ENCODE results near the gene RAD51B. TPM values are rescaled to one million over a fixed set of nuclear protein-coding genes. Genes with fewer than 3 reads are reported as not detected.

The RAD51B gene
- polyA plus RNA-seq, 1 donor (not counting 4 experiments of a cell fraction or from before 2014, with no cell fraction given) = 13.3 TPM

- no peak overlapping the region for H3K9ac ChIP-seq (ENCODE audit: control insufficient read depth, extremely low read depth, insufficient read depth, low read length)
- no peaks in the 10 kb centered on the region for H3K9me1 ChIP-seq (ENCODE audit: control insufficient read depth, extremely low read depth, insufficient read depth, low read length)
- H3K79me2 ChIP-seq (ENCODE audit: control insufficient read depth, insufficient read depth, low read length) = no peaks in the 10 kb centered on the region
- dilution Hi-C loops (cut with MboI; ENCODE audit: extremely low pct_ligation_motif_present, low sequenced_read_pairs) = no loop called here
- DNase-seq (ENCODE audit: low read depth, low spot score) (no peak), FAIRE-seq (no peak)
- H3K4me1 ChIP-seq (ENCODE audit: control insufficient read depth, extremely low read depth, insufficient read depth, low read length) = no peaks in the 10 kb centered on the region
- H3K36me3 ChIP-seq (ENCODE audit: control insufficient read depth in 2 of 2, extremely low read depth in 1 of 2, insufficient read depth in 2 of 2, low read length in 2 of 2) = no peaks in the 10 kb centered on the region
- H3K4me2 ChIP-seq (ENCODE audit: control insufficient read depth, extremely low read depth, insufficient read depth, low read depth, low read length) = no peak overlapping the region
- H3K27ac ChIP-seq (ENCODE audit: control insufficient read depth, insufficient read depth, low read length) = no peak overlapping the region
- TF ChIP-seq CTCF (optimal IDR thresholded peaks at IDR 0.05 in 1 of 3, IDR thresholded peaks at IDR 0.05 in 1 of 3, conservative IDR thresholded peaks at IDR 0.05 in 1 of 3; ENCODE audit: extremely low read depth in 1 of 3, insufficient read depth in 2 of 3, low read length in 3 of 3) (no peak), EZH2 (IDR thresholded peaks at IDR 0.05; ENCODE audit: low read length) (no peak)
- H3K27me3 ChIP-seq (ENCODE audit: control insufficient read depth, extremely low read depth, insufficient read depth, low read length) = no peaks in the 10 kb centered on the region
- H4K20me1 ChIP-seq (ENCODE audit: control insufficient read depth, extremely low read depth, insufficient read depth, low read length) = no peaks in the 10 kb centered on the region
- no peak overlapping the region for H2AFZ ChIP-seq (ENCODE audit: control insufficient read depth, low read length)
- no peaks in the 10 kb centered on the region for H3K9me3 ChIP-seq (ENCODE audit: control insufficient read depth, low read depth, low read length)
- no peak overlapping the region for H3K4me3 ChIP-seq (ENCODE audit: control insufficient read depth in 2 of 3, extremely low read depth in 1 of 3, insufficient read depth in 2 of 3, low read depth in 1 of 3, low read length in 3 of 3)
These were observed 347.3 kb downstream of the RAD51B start for GRCh38 chr14:68166731-68167382.

GRCh38 chr14:68167383-68168087, 348.0 kb downstream of the RAD51B start:
- Histone ChIP-seq H3K4me2 (ENCODE audit: control insufficient read depth, extremely low read depth, insufficient read depth, low read depth, low read length) (no peak overlapping the region), H3K9me3 (ENCODE audit: control insufficient read depth, low read depth, low read length) (no peaks in the 10 kb centered on the region), H4K20me1 (ENCODE audit: control insufficient read depth, extremely low read depth, insufficient read depth, low read length) (no peaks in the 10 kb centered on the region), H3K79me2 (ENCODE audit: control insufficient read depth, insufficient read depth, low read length) (no peaks in the 10 kb centered on the region), H3K36me3 (ENCODE audit: control insufficient read depth in 2 of 2, extremely low read depth in 1 of 2, insufficient read depth in 2 of 2, low read length in 2 of 2) (no peaks in the 10 kb centered on the region), H3K4me1 (ENCODE audit: control insufficient read depth, extremely low read depth, insufficient read depth, low read length) (no peaks in the 10 kb centered on the region), H3K27ac (ENCODE audit: control insufficient read depth, insufficient read depth, low read length) (no peak overlapping the region), H3K27me3 (ENCODE audit: control insufficient read depth, extremely low read depth, insufficient read depth, low read length) (no peaks in the 10 kb centered on the region), H3K9me1 (ENCODE audit: control insufficient read depth, extremely low read depth, insufficient read depth, low read length) (no peaks in the 10 kb centered on the region), H2AFZ (ENCODE audit: control insufficient read depth, low read length) (no peak overlapping the region), H3K9ac (ENCODE audit: control insufficient read depth, extremely low read depth, insufficient read depth, low read length) (no peak overlapping the region), H3K4me3 (ENCODE audit: control insufficient read depth in 2 of 3, extremely low read depth in 1 of 3, insufficient read depth in 2 of 3, low read depth in 1 of 3, low read length in 3 of 3) (no peak overlapping the region)
- no peak for FAIRE-seq
- TF ChIP-seq EZH2 (IDR thresholded peaks at IDR 0.05; ENCODE audit: low read length) (no peak), CTCF (optimal IDR thresholded peaks at IDR 0.05 in 1 of 3, IDR thresholded peaks at IDR 0.05 in 1 of 3, conservative IDR thresholded peaks at IDR 0.05 in 1 of 3; ENCODE audit: extremely low read depth in 1 of 3, insufficient read depth in 2 of 3, low read length in 3 of 3) (no peak)
- DNase-seq (ENCODE audit: low read depth, low spot score) = no peak
- dilution Hi-C loops (cut with MboI; ENCODE audit: extremely low pct_ligation_motif_present, low sequenced_read_pairs) = no loop called here

Measured in keratinocyte (primary cell).